Measurements from ENCODE around the gene TRIM6. TPM values are rescaled to one million over a fixed set of nuclear protein-coding genes. Genes with fewer than 3 reads are reported as not detected.

TRIM6 gene
- total and polyA plus RNA-seq, 9 of the 15 experiments (the other 6 are each of a cell fraction or from before 2014, with no cell fraction given) = 5.0 to 11.8 (median 8.7) TPM

- WGBS (ENCODE audit: insufficient coverage, low coverage, missing lambda C conversion rate) = 26% methylated on average over 4 of the region's 4 CpGs
- no TSS peak for BruUV-seq (replicated peaks)
- no peak overlapping the region for H3K4me3 ChIP-seq
- in situ Hi-C loops (cut with MboI) = loop anchor here (10.0 kb wide), 1 partner anchor 280 kb away; the partner anchor contains the start of gene OR52E4
- H3K27ac ChIP-seq (ENCODE audit: extremely low read depth, low read depth, low read length) = no peak overlapping the region
- no peak overlapping the region for H2AFZ ChIP-seq (ENCODE audit: low read depth, low read length)
- no peaks in the 10 kb centered on the region for H4K20me1 ChIP-seq (replicated peaks; ENCODE audit: control insufficient read depth, insufficient read depth, low read length)
- ChIA-PET CTCF (ENCODE audit: low intra/inter-chr PET ratio) (no interaction called here), POLR2A (interaction anchor here (0.9 kb wide), 2 partner anchors 9 to 17 kb away, joined by 3 to 5 read pairs; no protein-coding TSS in a partner anchor)
- FAIRE-seq (no peak), DNase-seq (ENCODE audit: extremely low read depth in 1 of 4, low spot score in 3 of 4) (no peak), ATAC-seq (no peak)
- H3K27me3 ChIP-seq (ENCODE audit: control insufficient read depth in 2 of 2, insufficient read depth in 2 of 2, low read length in 2 of 2) = no peaks in the 10 kb centered on the region
- intact Hi-C loops (cut with micrococcal nuclease) = loop anchor here (5.0 kb wide), 2 partner anchors 82 to 107 kb away; partner anchors contain the start of genes TRIM22 and TRIM5
- no peaks in the 10 kb centered on the region for H3K9me1 ChIP-seq (ENCODE audit: control insufficient read depth, insufficient read depth, low read length)
- TF ChIP-seq KDM5B (IDR thresholded peaks at IDR 0.05; ENCODE audit: insufficient replicate concordance, low read depth, low read length) = no peak
- TF ChIP-seq ZBTB9 (CRISPR knock-in tag; IDR thresholded peaks at IDR 0.05) = no peak
- no peak for TF ChIP-seq NR3C1 (CRISPR knock-in tag; IDR thresholded peaks at IDR 0.05)
- TF ChIP-seq ZNF239 (CRISPR knock-in tag; IDR thresholded peaks at IDR 0.05) = no peak
- TF ChIP-seq TCFL5 (CRISPR knock-in tag; conservative IDR thresholded peaks at IDR 0.05) = no peak
- TF ChIP-seq MTA1 (IDR thresholded peaks at IDR 0.05; ENCODE audit: borderline replicate concordance) = no peak
- no peak for TF ChIP-seq CHAMP1 (IDR thresholded peaks at IDR 0.05)
- TF ChIP-seq ZNF134 (CRISPR knock-in tag; conservative IDR thresholded peaks at IDR 0.05) = no peak
- no peak for TF ChIP-seq ZNF41 (CRISPR knock-in tag; conservative IDR thresholded peaks at IDR 0.05)
- no peak for TF ChIP-seq ELF4 (CRISPR knock-in tag; IDR thresholded peaks at IDR 0.05)
- no peak for TF ChIP-seq TSHZ1 (CRISPR knock-in tag; IDR thresholded peaks at IDR 0.05)
- TF ChIP-seq OTX1 (CRISPR knock-in tag; IDR thresholded peaks at IDR 0.05) = no peak
- TF ChIP-seq MTA2 (IDR thresholded peaks at IDR 0.05; ENCODE audit: low read depth) = no peak
- no peak overlapping the region for H3K9ac ChIP-seq (ENCODE audit: insufficient read depth in 1 of 2, low read depth in 2 of 2, low read length in 2 of 2)
- no peak overlapping the region for H3K4me2 ChIP-seq (ENCODE audit: insufficient read depth, low read length)
- H3K36me3 ChIP-seq (ENCODE audit: control insufficient read depth, insufficient read depth, low read length) = peaks cover 5% of the 10 kb centered on the region; the same call in 2 of the 3 replicates
- peaks cover 0 to 6% of the 10 kb centered on the region in 2 experiments; a peak in 3 of 5 replicates for H3K4me1 ChIP-seq (replicated peaks in 1 of 2; ENCODE audit: control insufficient read depth in 2 of 2, insufficient read depth in 2 of 2, low read length in 2 of 2)
- H3K9me3 ChIP-seq (replicated peaks; ENCODE audit: control insufficient read depth, insufficient read depth, low read depth, low read length) = no peaks in the 10 kb centered on the region
- no peaks in the 10 kb centered on the region; the same call in 2 of the 3 replicates for H3K79me2 ChIP-seq (ENCODE audit: control insufficient read depth, insufficient read depth, low read length)
Measured at GRCh38 chr11:5604896-5605295, 8.5 kb downstream of the TRIM6 start.
